Astrocyte (in vitro differentiated cells and primary cell): ENCODE measurements around the gene PDE1C.

Source experiments
- EZH2 ChIP-seq: IDR thresholded peaks from 2 replicates; pipeline ENCODE4 v1.6.1; 2012; ENCODE audit warnings: mild to moderate bottlenecking, low read length, inconsistent platforms; ENCODE audit not compliant: insufficient read depth
- TF ChIP-seq, protein P1 (sequence below): IDR thresholded peaks from 2 replicates; pipeline ENCODE4 v1.5.1; 2011; ENCODE audit warnings: low read depth, mild to moderate bottlenecking, inconsistent platforms, low read length, moderate library complexity; ENCODE audit not compliant: insufficient read depth

DNA sequence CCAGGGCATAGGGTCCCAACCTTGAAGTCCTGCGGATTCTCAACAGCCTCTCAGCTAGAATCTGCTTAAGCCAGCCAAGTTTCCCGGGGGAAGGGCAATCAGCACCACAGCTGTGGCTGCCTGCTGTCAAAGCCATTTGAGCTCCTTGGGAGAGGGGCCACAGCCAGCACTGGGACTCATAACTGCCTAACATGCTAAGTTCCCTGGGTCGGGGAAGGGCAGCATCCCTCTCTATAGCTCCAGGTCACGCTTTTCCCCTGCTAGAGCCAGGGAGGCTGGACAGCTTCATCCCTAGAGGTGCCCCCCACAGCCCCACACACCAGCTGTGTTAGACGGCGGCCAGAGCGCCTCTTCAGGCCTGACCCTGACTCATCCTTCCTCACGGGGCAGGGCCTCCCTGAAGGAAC lies 49.6 kb upstream of the PDE1C start:
- TF ChIP-seq, protein P1, sequence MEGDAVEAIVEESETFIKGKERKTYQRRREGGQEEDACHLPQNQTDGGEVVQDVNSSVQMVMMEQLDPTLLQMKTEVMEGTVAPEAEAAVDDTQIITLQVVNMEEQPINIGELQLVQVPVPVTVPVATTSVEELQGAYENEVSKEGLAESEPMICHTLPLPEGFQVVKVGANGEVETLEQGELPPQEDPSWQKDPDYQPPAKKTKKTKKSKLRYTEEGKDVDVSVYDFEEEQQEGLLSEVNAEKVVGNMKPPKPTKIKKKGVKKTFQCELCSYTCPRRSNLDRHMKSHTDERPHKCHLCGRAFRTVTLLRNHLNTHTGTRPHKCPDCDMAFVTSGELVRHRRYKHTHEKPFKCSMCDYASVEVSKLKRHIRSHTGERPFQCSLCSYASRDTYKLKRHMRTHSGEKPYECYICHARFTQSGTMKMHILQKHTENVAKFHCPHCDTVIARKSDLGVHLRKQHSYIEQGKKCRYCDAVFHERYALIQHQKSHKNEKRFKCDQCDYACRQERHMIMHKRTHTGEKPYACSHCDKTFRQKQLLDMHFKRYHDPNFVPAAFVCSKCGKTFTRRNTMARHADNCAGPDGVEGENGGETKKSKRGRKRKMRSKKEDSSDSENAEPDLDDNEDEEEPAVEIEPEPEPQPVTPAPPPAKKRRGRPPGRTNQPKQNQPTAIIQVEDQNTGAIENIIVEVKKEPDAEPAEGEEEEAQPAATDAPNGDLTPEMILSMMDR: no peak
- no peak for TF ChIP-seq EZH2
